DND-41 (cell line): Measurements from ENCODE around the gene GPC6.

ENCODE experiments used
- CTCF ChIP-seq: IDR thresholded peaks from 2 replicates; pipeline ENCODE4 v1.5.1; 2012; ENCODE audit warnings: borderline replicate concordance, low read length, moderate library complexity, mild to moderate bottlenecking; ENCODE audit not compliant: poor library complexity, severe bottlenecking; ENCODE audit errors: extremely low read depth
- EZH2 ChIP-seq: IDR thresholded peaks from 3 replicates; pipeline ENCODE4 v1.6.1; 2012; ENCODE audit warnings: borderline replicate concordance, low read depth, mild to moderate bottlenecking, moderate library complexity, low read length, inconsistent platforms; ENCODE audit not compliant: severe bottlenecking

DNA sequence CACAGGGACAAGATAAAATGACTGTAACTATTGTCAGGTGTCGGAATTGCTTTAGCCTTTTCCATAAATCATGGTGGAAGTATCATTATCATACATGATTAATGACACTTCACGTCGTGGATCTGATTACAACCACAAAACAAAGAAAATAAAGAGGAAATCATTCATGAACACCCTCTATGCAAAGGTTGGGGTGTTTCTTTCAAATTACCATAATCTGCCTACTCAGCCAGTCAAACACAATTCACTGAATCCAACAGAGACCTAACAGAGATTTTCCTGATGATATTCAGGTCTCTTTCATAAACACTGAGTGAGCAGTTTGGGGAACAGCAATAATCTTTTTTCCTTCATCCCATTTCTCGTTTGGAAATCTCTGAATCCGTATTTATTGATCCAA lies 627.3 kb downstream of the GPC6 start:
- TF ChIP-seq CTCF = no peak
- no peak for TF ChIP-seq EZH2
